ENCODE results near the gene ACTN1.

GRCh38 chr14:68851078-68851477 lies 128.0 kb downstream of the ACTN1 start:
- TF ChIP-seq POLR2AphosphoS5 (IDR thresholded peaks at IDR 0.05) (no peak), CTCF (IDR thresholded peaks at IDR 0.05) (no peak), POLR2A (IDR thresholded peaks at IDR 0.05; ENCODE audit: low read depth) (no peak)

Data from esophagus muscularis mucosa (tissue), 3 donors.